CD4-positive, alpha-beta T cell treated with Interleukin-4 for 4 hours (primary cell): ENCODE measurements around the gene OSBPL9.
"Not testable (repeated sequence)": the region's sequence is repeated elsewhere in the genome, so short reads cannot be mapped to it uniquely, and the experiment has no call there.

Experiments used
- DNase-seq: peaks from one replicate; pipeline ENCODE4 v3.0.0-alpha.2; 2020

Gene OSBPL9

DNA sequence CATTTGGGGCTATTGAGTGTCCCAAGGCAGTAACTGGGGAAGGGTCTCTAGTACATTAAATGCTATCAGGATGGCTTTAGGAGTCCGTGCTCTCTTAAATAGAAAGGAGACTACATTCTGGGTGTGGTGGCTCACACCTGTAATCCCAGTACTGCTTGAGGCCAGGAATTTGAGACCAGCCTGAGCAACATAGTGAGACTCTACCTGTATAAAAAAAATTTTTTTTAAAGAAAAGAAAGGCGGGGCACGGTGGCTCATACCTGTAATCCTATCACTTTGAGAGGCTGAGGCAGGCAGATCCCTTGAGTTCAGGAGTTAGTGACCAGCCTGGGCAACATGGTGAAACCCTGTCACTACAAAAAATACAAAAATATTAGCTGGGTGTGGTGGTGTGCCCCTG lies 21.5 kb downstream of the OSBPL9 start:
- DNase-seq: no peak

DNA sequence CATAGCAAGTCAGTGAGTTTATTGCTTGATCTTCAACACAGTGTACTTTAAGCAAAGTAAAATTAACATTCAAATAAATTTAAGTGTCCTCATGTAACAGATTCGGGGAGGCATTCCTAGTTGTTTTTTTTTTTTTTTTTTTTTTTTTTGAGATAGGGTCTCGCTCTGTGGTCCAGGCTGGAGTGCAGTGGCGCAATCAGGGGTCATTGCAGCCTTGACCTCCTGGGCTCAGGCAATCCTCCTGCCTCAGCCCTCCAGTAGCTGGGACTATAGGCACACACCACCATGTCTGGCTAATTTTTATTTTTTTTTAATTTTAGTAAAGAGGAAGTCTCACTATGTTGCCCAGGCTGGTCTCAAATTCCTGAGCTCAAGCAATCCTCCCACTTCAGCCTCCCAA lies 22.8 kb downstream of the OSBPL9 start:
- no peak for DNase-seq

DNA sequence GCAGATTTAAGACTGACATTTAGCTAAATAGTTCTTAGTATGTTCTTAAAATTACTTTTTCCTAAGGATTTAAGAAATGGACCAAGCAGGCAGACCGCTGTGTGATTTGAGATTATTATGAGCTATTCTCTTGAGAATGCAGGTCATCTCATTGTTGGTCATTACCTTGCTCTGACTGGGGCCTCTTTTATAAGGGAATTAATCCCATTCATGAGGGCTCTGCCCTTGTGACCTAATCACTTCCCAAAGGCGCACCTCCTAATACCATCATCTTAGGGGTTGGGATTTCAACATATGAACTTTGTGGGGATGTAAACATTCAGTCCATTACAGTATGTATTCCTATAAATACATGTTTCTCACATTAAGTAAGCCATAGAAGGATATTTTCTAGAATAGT lies 24.2 kb downstream of the OSBPL9 start:
- no peak for DNase-seq

DNA sequence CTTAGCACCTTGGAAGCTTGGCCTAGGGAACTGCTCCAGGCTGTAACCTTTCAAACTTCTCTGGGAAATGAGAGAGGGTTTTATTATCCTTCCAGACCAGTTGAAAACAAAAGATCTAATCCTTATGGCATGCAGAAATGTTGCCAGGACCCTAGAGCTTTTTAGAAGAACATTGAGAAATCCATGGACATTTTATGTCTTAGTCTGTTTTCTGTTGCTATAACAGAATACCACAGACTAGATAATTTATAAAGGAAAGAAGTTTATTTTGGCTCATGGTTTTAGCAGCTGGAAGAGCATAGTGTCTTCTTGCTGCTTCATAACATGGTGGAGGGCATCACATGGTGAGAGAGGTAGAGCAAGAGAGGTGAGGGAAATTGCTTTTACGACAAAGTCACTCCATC lies 25.8 kb downstream of the OSBPL9 start:
- DNase-seq: no peak

DNA sequence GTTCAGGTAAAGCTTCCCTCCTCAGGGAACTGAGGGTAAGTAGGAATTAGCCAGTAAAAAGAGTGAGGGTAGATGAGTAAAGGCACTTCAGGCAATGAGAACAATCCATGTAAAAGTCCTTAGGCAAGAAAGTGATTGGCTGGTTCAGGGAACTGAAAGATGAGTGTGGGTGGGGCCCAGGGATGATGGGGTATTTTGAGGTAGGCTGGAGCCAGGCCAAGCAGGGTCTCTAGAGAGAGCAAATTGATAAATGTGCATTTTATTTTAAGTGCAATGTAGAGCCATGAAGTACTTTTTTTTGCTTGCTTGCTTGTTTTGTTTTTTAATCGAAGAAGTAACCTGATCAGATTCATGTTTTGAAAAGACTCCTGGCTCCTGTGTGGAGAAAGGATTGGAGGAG lies 26.5 kb downstream of the OSBPL9 start:
- no peak for DNase-seq

DNA sequence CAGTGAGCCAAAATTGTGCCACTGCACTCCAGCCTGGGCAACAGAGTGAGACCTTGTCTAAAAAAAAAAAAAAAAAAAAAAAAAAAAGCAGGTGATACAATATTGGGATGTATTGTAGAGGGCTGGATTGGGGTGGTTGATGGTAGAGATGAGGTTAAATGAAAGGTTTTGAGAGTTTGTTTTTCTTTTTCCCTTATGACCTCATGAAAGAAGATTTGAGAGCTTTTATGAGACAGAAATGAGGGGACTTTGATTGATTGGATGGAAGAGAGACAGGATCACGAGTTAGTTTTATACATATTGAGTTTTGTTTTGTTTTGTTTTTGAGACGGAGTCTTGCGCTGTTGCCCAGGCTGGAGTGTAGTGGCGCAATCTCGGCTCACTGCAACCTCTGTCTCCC lies 27.1 kb downstream of the OSBPL9 start:
- no peak for DNase-seq

DNA sequence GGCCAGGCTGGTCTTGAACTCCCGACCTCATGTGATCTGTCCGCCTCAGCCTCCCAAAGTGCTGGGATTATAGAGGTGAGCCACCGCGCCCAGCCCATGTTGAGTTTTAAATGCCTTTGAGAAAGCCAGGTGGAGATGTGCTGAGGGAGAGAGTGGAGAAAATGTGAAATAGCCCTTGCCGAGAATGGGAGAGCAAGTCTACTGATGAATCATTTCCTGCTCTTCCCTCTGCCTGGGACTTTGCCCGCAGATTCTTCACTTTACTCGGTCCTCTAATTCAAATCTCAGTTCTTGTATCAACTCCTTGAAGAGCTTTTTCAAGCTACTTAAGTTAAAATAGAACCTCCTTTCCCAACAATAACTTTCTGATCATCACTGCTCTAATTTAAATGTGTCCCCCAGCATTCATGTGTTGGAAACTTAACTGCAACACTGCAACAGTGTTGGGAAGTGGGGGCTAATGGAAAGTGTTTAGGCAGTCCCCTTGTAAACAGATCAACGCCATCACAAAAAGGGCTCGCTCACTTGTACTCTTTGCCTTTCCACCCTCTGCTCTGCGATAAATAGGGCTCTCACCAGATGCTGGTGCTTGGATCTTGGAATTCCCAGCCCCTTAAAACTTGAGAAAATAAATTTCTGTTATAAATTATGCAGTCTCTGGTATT lies 27.8 kb downstream of the OSBPL9 start:
- no peak for DNase-seq

DNA sequence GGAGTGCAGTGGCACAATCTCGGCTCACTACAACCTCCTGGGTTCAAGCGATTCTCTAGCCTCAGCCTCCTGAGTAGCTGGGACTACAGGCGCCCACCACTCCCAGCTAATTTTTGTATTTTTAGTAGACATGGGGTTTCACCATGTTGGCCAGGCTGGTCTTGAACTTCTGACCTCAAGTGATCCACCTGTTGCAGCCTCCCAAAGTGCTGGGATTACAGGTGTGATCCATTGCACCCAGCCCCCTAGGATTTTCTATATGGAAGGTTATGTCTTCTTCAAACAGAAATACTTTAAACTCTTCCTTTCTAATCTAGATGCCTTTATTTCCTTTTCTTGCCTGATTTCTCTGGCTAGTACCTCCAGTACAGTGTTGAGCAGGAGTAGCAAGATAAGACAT lies 29.7 kb downstream of the OSBPL9 start:
- not testable (repeated sequence) for DNase-seq

DNA sequence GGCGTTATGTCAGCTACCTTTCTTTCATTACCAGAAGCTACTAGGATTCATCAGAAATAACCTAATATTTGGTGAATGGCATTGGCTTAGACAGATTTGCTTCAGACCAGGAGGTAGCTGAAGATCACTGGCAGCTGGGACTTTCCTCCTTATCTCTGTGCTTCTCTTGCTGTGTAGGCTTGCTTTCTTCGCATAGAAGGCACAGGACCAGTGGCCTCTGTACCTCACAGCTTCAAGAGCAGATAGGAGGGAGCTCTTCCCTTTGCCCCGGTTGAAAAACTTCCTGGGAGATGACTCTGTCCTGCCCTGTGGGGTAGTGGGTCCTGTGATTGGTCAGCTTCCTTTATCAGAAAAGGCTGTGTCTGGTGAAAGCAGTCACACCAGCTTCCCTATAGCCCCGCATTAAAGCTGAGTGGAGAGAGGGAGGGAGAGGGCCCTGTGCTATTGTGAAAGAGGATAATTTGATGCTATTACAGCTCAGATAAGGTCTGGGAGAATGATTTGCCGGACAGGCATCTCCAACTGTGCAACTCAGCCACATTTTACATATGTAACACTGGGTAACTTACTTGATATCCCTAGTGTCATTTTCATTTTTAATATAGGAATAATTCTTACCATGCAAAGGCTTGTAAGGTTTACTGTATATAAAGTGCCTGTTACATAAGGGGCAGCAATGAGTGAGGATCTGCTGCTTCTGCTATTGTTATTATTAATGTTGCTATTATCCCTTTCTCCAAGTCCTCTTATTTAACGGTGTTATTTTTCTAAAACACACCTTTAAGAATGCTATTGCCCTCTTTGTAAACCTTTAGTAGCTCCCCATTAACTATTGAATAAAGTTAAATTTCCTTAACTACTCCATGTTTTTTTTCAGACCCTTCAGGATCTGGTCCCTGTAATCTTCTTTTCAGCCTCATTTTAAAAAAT lies 31.6 kb downstream of the OSBPL9 start:
- DNase-seq: no peak

DNA sequence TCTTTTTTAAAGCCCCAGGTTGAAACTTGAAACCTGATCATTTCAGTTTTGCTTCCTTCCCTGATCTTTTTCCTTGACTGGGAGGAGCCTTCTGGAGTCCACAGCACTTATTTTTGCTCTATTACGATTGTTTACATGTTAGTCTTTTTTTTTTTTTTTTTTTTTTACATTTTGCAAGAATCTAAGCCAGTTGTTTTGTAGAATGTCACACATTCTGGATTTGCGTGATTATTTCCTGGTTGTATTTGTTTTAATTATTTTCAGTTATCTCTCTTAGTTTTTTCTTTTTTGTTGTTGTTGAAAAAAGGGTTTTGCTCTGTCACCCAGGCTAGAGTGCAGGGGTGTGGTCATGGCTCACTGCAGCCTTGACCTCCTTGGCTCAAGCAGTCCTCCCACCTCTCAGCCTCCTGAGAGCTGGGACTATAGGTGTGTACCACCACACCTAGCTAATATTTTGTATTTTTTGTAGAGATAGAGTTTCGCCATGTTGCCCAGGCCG lies 32.8 kb downstream of the OSBPL9 start:
- DNase-seq: no peak

DNA sequence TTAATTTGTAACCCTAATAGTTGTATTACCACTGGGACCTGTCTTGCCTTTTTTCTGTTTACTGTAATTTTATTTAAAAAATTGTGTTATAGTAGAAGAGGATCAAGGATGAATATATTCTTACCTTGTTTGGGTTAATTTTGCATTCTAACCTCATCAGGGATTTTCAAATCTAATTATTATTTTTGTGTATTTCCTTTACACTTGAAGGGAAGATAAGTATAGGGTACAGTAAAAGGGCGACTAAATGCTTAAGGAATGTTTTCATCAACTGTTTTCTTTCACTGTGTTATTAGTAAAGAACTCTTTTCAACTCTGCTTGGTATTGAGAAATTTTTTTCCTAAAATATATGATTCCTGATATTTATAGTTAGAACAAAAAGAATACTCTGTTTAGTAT lies 33.3 kb downstream of the OSBPL9 start:
- DNase-seq: no peak

DNA sequence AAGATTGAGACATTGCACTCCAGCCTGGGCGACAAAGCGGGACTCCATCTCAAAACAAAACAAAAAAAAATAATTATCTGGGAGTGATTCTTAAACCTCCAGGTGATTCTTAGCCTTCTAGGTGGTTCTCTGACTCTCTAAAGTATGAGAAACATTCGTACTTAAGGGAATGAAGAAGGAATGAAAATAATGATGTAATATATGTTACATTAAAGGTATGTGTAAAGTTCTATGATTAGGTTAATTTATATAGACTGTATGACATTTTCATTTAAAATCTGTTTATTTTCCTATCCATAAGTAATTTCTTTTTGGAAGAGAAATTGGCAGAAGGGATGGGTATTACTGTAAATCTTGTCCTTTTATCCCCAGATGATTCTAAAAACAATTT lies 34.7 kb downstream of the OSBPL9 start:
- no peak for DNase-seq

DNA sequence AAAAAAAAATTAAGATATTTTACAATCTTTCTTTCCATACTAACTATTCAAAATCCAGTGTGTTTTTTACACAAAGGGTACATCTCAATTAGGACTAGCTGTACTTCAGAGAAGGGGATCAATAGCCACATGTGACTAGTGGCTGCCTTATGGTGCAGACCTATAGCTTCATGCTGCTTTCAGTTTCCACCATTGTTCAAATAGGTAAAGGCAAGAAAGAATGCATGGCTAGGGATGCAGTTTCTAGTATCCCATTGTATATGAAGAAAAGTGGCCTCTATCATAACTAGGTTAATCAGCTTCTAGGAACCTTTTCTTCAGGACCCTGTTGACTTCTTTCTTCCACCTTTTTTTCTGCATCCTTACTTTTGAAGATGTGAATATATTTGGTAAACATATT lies 35.7 kb downstream of the OSBPL9 start:
- no peak for DNase-seq

DNA sequence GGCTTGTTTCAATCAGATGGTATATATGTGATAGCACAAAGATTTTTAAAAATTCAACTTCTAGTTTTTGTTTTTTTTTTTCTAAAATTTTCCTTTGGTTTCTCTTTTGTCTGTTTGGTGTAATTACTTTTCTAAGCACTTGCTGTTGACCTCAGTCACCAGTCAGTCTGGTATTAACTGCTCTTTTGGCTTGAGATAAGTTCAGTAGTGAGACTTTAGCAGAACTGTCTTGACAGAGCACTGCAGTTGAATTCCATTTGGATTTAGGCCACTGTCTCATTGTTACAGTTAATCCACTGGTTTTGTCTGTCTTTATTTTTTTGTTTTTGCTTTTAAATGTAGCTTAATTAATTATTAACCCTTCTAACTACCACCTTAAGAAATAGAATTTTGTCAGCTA lies 36.2 kb downstream of the OSBPL9 start:
- no peak for DNase-seq

DNA sequence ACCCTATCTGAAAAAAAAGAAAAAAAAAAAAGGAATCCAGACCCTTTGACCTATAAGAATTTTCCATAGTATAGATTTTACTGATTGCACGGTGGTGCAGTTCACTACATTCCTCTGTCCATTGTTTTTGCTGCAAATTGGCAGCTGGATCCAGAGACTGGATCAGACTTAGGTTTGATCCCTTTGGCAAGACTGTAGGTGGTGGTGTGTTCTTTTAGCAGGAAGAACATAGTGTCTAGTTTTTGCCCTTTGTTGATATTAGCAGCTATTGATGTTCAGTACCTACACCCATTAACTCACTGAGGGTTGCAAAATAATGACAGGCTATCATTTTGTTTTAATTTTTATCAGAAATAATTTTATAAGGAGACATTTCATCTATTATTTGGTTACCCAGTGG lies 37.1 kb downstream of the OSBPL9 start:
- no peak for DNase-seq

DNA sequence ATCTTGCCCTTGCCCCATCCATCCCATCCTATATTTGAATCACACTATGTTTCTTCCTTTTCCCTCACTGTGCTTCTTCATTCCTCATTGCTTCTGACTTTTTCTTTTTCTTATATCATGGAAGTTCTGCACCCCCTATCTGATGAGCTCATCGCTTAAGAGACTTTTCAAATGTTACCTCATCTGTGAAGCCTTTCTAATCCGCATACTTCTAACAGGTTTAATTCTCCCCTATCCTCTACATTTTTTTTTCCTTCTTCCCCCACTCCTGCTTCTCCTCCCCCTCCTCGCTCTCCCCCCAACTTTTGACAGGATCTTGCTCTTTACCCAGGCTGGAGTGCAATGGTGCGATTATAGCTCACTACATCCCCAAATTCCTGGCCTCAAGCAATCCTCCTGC lies 39.5 kb downstream of the OSBPL9 start:
- no peak for DNase-seq

DNA sequence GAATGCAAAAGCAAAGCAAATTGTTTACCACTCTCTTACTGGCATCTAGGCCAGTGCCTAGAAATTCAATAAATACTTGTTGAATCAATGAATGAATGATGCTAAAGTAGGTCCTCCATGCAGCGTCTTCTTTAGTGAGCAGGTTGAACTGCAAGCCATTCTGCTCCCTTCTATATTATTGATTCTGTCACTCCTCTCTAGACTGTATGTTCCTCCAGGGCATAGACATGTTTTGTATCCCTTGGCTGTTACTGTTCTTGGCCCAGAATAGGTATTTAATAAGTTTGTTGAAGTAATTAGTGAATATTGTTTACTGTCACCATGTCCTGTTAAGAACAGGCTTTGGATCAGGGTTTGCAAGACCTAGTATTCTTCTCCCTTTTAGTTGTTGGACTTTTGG lies 43.7 kb downstream of the OSBPL9 start:
- DNase-seq: no peak

DNA sequence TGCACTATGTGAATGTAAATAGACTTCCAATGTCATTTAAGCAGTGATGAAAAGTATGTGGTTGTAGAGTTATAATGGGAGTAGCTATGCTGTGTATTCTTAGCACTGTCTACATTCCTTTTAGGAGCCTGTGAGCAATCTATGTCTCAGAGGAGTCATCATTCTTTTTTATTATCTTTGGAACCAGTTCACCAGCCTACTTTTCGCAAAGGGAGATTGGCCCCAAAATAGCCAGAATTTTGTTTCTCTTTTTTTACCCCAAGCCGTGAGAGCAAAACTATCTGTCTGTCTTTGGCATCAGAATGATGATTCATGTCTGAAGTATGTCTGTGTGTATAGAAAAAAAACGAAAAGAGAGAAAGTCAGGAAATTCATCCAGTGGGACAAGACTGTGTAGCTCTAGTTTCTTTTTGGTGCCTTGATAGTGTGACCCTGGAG lies 44.2 kb downstream of the OSBPL9 start:
- no peak for DNase-seq

DNA sequence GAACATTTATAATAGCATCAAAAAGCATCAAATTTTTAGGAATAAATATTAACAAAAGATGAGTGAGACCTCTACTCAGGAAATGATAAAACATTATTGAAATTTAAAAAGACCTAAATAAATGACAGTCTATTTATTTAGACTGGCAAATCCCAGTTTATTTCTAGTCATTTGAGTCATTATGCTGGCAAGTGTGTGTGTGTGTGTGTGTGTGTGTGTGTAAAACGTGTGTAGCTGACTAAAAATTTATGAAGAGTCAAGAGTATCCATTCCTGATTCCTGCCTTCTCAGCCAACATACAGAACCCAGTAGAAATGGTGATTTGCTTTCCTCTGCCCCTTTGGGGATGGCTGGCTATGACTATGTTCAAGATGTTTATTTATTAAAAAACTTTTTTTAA lies 46.2 kb downstream of the OSBPL9 start:
- DNase-seq: no peak

DNA sequence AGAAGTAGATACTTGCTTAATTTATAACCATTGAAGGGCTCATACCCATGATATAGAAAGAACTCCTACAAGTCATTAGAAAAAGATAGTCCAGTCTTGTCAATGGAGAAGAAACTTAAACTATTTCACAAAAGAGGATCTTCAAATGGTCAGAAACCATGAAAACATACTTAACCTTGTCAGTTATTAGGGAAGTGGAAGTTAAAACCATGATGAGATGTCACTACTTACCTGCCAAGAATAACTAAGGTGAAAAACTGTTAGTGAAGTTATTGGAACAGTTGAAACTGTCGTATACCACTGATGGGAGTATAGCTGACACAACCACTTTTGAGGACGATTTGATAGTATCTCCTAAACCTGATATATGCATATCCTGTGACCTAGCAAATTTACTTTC lies 46.8 kb downstream of the OSBPL9 start:
- DNase-seq: no peak

DNA sequence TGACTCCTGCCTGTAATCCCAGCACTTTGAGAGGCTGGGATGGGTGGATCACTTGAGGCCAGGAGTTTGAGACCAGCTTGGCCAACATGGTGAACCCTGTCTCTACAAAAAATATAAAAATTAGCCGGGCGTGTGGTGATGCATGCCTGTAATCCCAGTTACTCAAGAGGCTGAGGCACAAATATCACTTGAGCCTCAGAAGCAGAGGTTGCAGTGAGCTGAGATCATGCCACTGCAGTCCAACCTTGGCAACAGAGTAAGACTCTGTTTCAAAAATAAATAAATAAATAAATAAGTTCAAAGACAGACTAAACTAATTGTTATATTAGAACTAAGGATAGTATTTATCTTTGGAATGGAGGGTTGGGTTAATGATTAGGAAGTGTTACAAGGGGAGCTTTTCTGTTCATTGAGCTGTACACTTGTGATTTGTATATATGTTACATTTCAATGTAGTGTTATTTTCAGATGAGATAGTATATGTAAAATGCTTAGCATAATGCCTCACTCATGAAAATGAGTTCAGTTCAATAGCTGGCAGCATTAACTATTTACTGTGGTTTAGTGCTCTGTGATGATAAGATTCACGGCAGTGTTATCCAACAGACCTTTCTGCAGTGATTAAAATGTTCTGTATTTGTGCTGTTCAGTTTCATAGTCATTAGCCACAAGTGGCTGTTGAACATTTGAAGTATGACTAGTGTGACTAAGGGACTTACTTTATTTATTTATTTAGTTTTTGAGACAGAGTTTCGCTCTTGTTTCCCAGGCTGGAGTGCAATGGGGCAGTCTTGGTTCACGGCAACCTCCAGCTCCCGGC lies 47.7 kb downstream of the OSBPL9 start:
- DNase-seq: no peak

DNA sequence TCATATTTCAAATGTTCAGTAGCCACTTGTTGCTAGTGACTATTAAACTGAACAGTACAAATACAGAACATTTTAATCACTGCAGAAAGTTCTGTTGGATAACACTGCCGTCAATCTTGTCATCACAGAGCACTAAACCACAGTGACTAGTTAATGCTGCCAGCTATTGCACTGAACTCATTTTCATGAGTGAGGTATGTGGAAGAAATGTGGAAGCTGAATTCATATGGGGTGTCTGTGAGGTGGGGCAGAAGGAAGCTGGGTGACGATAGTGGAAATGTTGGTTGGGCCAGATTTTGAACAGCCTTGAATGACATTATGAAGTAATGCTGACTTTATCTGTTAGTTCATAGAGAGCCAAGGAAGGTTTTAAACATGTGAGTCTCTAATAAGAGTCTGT lies 49.6 kb downstream of the OSBPL9 start:
- no peak for DNase-seq

DNA sequence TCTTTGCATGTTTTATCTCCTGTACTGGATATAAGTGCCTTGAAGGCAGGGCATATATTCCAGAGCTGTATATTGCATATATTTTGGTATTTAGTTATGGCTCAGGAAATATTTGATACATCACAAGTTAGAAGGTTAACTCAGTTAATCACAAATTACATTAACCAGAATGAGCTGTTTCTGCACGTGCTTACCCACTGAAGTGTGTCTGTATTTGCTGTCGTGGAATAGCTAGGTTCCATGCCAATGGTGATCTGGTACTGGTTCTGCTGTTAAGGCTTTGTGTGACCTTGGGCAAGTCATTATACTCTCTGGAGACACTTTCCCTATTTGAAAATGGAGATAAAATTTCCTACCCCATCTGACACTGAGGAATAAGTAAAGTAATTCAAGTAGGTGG lies 50.7 kb downstream of the OSBPL9 start:
- DNase-seq: no peak
